ENCODE measurements around the gene SHROOM3.
A peak's percentile ranks its signal among the peaks of the same experiment; 100 is the strongest.
"Not testable (repeated sequence)": the region's sequence is repeated elsewhere in the genome, so short reads cannot be mapped to it uniquely, and the experiment has no call there.

The SHROOM3 gene

GRCh38 chr4:76592460-76592859 lies 157.4 kb downstream of the SHROOM3 start:
- no peak for DNase-seq (ENCODE audit: low read depth)

- DNase-seq (ENCODE audit: low read depth): no peak
These were observed 159.1 kb downstream of the SHROOM3 start for GRCh38 chr4:76594173-76594572.

GRCh38 chr4:76595435-76595834 lies 160.4 kb downstream of the SHROOM3 start:
- DNase-seq (ENCODE audit: low read depth): no peak

- DNase-seq (ENCODE audit: low read depth): no peak
These were observed 161.7 kb downstream of the SHROOM3 start for GRCh38 chr4:76596713-76597112.

- DNase-seq (ENCODE audit: low read depth): no peak
These were observed 162.5 kb downstream of the SHROOM3 start for GRCh38 chr4:76597423-76597979.

- no peak for DNase-seq (ENCODE audit: low read depth)
These were observed 165.4 kb downstream of the SHROOM3 start for GRCh38 chr4:76600447-76600846.

- peak; percentile 81 for DNase-seq (ENCODE audit: low read depth)
These were observed 166.8 kb downstream of the SHROOM3 start for GRCh38 chr4:76601791-76602190.

GRCh38 chr4:76605099-76605563 lies 170.1 kb downstream of the SHROOM3 start:
- no peak for DNase-seq (ENCODE audit: low read depth)

GRCh38 chr4:76606645-76607265 lies 171.7 kb downstream of the SHROOM3 start:
- DNase-seq (ENCODE audit: low read depth): peak; percentile 66

GRCh38 chr4:76607266-76607799 lies 172.3 kb downstream of the SHROOM3 start:
- peak; percentile 21 for DNase-seq (ENCODE audit: low read depth)

- DNase-seq (ENCODE audit: low read depth): no peak
These were observed 172.8 kb downstream of the SHROOM3 start for GRCh38 chr4:76607846-76608245.

GRCh38 chr4:76608549-76608948 lies 173.5 kb downstream of the SHROOM3 start:
- not testable (repeated sequence) for DNase-seq (ENCODE audit: low read depth)

GRCh38 chr4:76610751-76611547 lies 175.9 kb downstream of the SHROOM3 start:
- DNase-seq (ENCODE audit: low read depth): peak; percentile 57

GRCh38 chr4:76611616-76612207 lies 176.7 kb downstream of the SHROOM3 start:
- peak; percentile 37 for DNase-seq (ENCODE audit: low read depth)

- no peak for DNase-seq (ENCODE audit: low read depth)
These were observed 179.6 kb downstream of the SHROOM3 start for GRCh38 chr4:76614589-76614988.

- DNase-seq (ENCODE audit: low read depth): no peak
These were observed 181.0 kb downstream of the SHROOM3 start for GRCh38 chr4:76615999-76616398.

GRCh38 chr4:76616526-76616925 lies 181.5 kb downstream of the SHROOM3 start:
- no peak for DNase-seq (ENCODE audit: low read depth)

GRCh38 chr4:76620723-76621468 lies 185.9 kb downstream of the SHROOM3 start:
- DNase-seq (ENCODE audit: low read depth): no peak

GRCh38 chr4:76622126-76622525 lies 187.1 kb downstream of the SHROOM3 start:
- no peak for DNase-seq (ENCODE audit: low read depth)

- DNase-seq (ENCODE audit: low read depth): no peak
These were observed 187.7 kb downstream of the SHROOM3 start for GRCh38 chr4:76622717-76623116.

GRCh38 chr4:76623217-76624045 lies 188.4 kb downstream of the SHROOM3 start:
- no peak for DNase-seq (ENCODE audit: low read depth)

Data from iris pigment epithelial cell (primary cell).